ENCODE measurements around the gene CFAP45.

The CFAP45 gene

GRCh38 chr1:159873530-159874143 is 26.3 kb downstream of the CFAP45 start:
- DNase-seq, result no peak

GRCh38 chr1:159872891-159873290 is 27.1 kb downstream of the CFAP45 start:
- DNase-seq, result no peak

GRCh38 chr1:159870704-159871103 is 29.3 kb downstream of the CFAP45 start:
- DNase-seq, result no peak

DNA sequence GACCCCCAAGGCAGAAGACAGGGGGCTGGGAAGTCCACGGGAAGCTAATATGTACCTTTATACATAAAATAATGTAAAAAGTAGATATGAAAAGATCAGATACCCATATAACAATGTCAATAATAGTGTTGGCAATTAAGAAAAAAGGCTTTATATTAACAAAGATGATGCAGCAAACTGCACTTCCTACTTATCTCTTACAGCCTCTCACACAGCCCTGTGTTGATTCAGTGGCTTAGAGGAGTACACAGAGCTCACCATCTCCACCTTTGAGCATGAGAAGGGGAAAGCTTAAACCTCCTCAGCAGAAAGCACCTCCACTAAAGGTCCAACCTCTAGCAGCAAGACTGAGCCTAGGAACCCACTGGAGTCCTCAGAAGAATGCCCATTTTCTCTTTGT is 30.4 kb downstream of the CFAP45 start:
- DNase-seq, result no peak

GRCh38 chr1:159869173-159869572 is 30.8 kb downstream of the CFAP45 start:
- DNase-seq, result no peak

- DNase-seq, result no peak
These were observed 31.2 kb downstream of the CFAP45 start for GRCh38 chr1:159868766-159869165.

- DNase-seq, result peak; percentile 81 to 94
These were observed 32.3 kb downstream of the CFAP45 start for GRCh38 chr1:159867664-159868026.

DNA sequence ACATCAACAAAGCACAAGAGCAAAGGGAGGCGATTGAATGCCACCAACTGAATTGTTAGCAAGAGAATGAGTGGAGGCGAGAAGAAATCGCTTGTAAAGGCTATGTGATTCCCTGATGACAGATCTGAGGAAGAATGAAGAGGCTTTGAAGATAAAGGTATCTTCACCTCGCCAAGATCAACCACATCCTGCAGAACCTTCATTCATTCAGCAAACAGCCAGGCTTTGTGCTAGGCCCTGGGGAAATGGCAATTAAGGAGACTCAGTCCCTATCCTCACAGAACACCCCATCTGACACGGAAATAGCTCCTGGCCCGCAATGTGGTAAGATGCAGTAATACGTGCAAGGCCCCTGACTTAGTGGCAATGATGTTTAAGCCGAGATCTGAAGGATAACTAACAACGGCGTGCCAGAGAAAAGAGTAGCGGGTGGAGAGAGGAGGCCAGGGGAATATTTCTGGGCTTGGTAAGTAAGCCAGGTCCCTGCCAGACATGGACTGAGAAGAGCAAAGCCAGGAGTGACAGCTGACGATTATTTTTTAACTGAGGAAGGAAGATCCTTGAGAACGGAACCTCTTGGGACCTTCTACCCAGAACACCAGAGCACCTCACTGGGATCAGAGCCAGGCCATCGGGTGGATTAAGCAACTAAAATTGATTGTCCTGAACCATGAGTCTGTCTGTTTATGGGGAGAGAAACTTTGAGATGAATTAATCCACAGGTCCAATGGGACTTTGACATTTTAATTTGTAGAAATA is 32.9 kb downstream of the CFAP45 start:
- DNase-seq, result no peak

- DNase-seq, result no peak
These were observed 33.9 kb downstream of the CFAP45 start for GRCh38 chr1:159866066-159866465.

- DNase-seq, result no peak
These were observed 35.7 kb downstream of the CFAP45 start for GRCh38 chr1:159864262-159864661.

GRCh38 chr1:159862557-159862956 is 37.4 kb downstream of the CFAP45 start, which contains the start of gene VSIG8:
VSIG8 (minus strand) TSS chr1:159862657; CDS start chr1:159862521, 136 bp downstream.
- no peak for DNase-seq

DNA sequence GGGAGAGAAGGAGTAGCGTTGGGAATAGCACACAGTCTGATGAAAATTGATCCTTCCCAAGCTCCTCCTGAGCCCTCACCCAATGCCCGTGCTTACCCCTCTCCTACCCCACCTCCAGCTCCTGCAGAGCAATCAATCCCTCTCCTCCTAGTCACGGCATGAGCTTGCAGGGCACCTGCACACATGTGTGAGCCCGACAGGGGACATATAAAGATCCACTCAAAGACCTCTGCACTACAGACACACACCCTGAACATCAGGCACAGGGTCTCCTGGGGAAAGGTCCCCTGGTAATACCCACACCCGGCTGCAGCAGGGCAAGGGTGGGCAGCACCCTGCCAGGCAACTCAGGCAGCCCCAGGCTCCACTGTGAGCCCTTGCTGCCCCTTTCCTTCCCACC is 37.9 kb downstream of the CFAP45 start:
- no peak for DNase-seq

GRCh38 chr1:159861218-159861617 is 38.7 kb downstream of the CFAP45 start:
- no peak for DNase-seq

GRCh38 chr1:159860456-159860855 is 39.5 kb downstream of the CFAP45 start:
- DNase-seq, result no peak

DNA sequence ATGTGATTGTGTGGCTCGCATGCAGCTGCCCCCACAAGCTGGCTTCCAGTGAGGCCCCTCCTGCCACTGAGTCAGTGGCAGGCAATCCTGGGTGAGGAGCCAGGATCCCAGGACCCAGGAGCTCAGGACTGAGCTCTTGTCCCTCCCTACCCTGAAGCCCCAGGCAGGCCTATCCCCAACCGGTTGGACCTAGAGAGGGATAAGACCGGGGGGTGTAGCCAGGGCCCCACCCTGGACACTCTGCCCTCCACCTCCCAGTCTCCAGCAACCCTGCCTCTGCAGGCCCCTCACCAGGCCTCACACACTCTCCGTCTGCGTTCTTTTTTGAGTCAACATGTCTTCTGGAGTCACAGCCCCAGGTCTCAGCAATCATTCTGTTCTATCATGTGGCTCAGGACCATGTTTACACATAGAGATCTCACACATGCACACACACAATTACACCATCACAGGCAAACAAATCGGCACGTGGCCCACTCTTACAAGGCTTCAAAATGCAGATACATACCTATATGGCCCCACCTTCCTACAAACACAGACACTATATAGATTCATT is 40.1 kb downstream of the CFAP45 start:
- no peak for DNase-seq

GRCh38 chr1:159857889-159858288 is 42.1 kb downstream of the CFAP45 start:
- no peak for DNase-seq

DNA sequence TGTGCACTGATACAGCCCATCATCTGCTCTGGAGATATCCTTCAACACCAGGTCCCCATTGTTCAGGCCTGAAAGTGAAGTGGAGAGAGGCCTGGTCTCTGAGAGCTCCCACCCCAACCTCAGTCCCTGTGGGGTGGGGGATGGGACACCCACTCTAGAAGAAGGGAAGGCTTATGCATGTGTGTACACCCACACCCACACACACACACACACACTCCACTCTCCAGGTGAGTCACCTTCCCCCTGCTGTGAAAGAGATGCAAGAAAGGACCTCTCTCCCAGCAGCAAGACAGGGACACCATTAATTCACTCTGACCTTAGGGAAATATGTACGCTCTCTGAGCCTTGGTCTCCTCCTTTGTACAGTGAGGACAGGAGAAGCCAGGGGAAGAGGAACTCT is 43.4 kb downstream of the CFAP45 start:
- no peak for DNase-seq

DNA sequence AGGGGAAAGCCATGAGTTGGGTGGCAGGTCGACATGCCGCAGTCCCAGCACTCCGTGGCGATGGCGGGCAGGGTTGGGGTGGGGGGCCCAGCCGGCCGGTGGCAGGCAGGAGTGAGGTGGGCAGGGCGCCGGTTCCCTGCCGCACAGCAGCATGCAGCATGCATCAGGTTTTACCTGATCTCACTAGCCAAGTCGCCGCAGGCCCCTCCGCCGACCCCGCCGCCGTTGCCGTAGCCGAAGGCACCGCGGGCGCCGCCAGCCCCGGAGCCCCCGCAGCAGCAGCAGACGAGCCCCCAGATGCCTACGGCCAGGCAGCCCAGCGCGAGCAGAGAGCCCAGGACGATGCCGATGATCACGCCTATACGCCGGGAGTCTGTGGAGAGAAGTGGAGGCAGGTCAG is 44.3 kb downstream of the CFAP45 start:
- no peak for DNase-seq

DNA sequence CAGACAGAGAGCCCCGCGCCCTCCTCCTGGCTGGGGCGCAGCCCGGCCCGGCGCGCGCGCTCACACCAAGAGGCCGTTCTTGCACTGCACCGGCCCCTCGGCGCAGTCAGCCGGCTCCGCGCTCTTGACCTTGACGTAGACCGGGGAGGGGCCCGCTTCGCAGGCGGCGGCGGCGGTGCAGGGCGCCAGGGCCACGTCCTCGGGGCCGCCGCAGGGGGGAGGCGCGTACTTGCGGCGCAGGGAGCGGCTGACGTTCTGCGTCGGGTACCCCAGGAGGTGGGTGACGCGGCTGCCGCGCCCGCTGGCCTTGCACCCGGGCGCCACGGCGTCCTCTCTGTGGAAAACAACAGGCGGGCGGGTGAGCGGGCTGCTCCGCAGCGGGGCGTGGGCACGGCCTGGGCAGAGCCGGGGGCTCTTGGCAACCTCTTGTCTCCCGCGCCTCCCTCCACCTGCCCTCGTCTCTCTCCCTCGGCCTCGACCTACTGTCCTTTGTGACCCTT is 45.2 kb downstream of the CFAP45 start:
- peak; percentile 80 to 89 for DNase-seq

DNA sequence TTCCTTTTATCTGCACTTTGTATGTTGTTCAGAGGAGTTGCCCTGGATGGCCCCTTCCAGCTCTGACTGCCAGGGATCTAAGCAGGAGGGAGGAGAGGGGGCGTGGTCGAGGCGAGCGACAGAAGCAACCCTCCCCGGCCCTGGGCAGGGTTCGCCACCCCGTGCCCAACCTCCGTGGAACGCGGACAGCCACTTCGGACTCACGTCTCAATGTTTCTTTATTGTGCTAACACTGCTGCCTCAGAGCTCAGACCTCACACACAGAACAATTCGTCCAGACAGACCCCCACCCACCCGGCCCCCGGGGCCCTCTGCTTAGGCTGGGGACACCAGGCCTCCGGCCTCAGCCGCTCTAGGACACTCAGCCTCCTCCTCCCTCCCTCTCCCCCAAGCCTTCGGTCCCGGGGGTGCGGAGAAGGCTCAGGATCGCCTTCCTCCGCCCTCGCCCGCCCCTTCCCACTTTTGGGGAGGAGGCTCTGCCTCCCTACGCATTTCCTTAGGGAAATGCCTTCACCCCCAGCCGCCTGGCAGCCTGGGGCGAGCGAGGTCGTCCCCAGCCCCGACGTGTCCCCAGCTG is 45.8 kb downstream of the CFAP45 start:
- peak; percentile 75 to 80 for DNase-seq

GRCh38 chr1:159853417-159854115 is 46.4 kb downstream of the CFAP45 start:
- DNase-seq, result no peak

DNA sequence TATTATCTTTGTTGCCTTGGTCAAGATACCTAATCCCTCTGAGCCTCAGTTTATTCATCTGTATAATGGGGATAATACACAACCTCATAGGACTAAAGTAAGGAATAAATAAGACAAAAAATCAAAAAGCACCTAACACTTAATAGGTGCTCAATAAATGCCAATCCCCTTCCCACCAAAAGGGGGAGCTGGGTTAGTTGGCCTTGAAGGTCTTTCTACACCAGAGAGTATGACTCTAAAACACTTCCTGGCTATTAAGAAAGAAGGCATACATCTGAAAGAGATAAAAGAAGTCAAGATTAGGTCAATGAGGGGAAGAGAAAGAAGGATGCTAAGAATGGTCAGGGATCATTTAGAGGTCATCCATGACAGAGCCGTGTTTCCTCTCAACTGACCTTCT is 48.6 kb downstream of the CFAP45 start:
- DNase-seq, result no peak
